DMS53 treated with DMSO at 0.1 percent for 48 hours (cell line): ENCODE measurements around the gene SHROOM2.

ENCODE experiments used
- DNase-seq: peaks from one replicate; lab custom pipeline; 2025; ENCODE audit not compliant: unreplicated experiment; lab: John Stamatoyannopoulos, UW

Gene SHROOM2

DNA sequence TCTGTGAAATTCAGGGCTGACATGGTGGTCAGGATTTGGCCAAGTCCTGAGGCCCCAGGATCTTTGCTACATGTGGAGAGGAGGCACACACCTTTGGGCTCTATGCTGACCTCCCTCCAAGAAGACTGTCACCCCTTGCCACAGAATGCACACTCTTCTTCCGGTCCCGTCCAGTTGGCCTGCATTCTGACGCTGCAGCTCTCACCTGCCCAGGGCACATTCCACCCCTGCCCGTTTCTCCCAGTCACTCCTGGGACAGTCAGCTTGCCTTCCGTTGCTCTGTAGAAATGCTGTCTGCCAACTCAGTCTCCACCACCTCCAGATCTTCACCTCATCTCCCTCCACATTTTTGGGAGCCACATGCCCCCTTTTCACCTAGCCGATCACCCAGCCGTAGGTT is 76.7 kb downstream of the SHROOM2 start:
- no peak for DNase-seq

DNA sequence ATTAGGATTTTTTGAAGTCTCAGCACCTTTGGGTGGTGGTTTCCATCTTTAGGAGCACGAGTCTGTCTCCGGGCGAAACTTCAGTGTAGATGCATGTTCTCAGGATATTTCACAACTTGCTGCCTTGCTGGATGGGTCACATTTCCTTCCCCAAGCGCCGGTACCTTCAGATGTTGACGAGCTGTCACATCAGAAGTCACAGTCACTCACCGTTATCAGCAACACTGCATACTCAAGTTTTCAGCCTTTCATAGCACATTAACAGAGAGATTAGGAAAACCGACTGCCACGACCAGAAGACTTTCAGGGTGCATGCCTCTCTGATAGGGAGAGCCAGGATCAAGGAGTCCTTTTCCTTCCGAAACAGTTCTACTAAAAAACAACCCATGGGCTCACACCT is 77.8 kb downstream of the SHROOM2 start:
- no peak for DNase-seq

DNA sequence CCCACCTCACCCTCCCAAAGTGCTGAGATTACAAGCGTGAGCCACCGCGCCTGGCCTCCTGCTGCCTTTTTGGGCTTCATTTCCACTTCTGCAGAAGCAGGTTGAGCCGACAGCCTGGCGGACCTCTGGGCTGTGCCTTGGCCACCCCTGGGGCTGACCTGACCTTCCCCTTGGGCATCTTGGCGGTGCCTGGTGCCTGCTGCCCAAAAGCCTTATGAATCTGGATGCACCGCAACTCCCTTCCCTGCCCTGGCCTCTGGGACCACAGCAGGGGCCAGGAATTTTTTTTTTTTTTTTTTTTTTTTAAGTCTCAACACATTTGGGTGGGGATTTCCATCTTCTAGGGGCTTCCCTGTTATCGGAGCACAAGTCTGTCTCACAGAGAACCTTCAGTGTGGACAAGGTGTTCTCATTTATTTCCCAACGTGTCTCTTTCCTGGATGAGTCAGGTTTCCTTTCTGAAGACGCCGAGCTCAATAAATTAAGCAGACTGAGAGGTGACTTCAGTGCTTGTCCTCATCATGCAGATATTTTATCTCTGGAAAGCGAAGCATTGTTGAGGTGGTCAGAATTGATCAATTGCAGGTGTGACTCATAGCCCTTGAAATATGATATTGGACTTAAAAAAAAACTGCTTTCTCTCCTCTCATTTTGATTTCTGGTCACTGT is 79.7 kb downstream of the SHROOM2 start:
- no peak for DNase-seq

DNA sequence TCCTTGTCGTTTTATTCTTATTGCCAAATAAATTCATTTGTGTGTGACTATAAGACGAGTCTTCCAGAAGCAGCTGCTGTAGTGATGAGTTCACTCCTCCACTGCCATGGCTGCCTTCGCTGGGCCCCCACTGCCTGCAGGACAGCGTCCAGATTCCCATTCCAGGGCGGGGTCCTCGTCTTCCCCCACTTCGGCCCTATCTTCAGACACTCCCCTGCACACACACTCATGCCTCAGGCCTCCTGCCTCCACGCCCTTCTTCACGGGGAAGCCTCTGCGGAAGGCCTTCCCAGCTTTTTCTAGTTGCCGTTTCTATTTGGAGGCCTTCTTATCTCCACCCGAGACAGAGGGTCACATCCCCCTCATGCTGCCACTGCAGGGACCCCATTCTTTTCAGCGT is 80.4 kb downstream of the SHROOM2 start:
- DNase-seq = no peak

DNA sequence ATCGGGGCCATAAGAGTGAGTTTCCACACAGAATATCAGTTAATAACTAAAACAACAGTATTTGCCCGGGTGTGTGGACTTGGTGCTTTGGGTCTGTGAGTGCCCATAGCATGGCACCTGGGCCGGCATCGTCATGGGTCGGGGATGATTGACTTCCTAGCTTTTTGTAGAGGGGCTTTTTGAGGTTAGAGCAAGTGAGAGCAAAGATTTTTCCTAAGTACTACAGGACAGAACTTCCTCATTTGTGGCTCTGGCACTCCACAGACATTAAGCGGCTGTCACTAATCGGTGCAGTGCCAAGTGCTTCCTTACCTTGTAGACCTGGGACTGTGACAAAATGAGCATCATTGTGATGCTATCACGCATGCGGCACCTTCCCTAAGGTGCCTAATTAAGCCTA is 81.0 kb downstream of the SHROOM2 start:
- DNase-seq = no peak

DNA sequence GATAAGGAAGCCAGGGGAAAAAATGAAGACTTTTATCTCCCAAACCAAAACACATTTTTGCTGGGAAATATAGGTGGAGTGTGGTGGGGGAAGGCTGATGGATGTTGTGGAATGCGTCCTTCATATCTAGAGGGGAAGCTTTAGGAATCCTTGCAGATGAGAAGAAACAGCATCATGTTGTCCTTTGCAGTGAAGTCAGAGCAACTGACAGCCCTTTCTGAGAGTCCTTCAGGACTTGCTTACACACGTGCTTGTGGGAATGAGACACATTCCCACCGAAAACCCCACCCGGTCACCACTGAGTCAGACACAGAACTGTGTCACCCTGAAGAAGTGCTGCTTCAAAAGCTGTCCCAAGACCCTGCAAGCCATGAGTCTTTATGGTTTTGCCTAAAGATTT is 81.5 kb downstream of the SHROOM2 start:
- DNase-seq = no peak

DNA sequence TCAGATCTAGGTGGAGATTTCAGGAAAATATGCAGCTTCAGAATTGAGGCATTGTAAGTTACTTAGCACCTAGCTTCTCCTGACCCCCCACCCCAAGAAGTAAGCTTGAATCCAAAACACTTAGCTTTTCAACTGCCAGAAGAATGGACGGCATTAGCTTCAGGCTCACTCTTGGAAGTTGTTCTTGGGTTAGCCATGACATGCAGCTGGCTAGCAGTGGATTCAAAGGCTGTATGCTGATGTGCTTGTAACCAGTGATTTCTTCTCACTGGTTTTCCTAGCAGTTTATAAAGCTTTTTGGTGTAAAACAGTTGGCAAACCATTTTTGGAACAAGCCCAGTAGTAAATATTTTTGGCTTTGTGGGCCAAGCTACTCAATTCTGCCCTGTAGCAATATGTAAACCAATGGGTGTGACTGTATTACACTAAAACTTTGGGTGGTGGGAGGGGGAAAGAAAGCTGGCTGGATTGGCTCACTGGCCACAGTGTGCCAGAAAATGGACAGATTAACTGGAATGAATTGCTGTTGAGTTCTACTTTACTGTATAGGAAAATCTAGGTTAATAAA is 85.6 kb downstream of the SHROOM2 start:
- DNase-seq = no peak

DNA sequence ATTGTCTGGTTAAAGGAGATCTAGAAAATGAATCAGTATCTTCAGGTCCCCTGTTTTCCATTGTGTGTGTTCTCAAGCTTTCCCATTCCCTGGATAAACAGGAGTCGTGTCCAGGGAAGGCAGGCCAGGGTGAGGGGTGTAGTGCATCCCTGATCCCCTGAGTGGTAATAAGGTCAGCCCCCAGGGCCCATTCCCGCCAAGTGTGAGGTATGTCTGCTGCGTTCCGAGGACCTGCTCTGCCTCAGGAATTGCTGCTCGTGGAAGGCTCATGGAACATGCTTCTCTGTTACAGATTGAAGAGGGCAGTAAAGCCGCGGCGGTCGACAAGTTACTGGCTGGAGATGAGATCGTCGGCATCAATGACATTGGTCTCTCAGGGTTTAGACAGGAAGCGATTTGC is 87.1 kb downstream of the SHROOM2 start:
- DNase-seq = no peak

DNA sequence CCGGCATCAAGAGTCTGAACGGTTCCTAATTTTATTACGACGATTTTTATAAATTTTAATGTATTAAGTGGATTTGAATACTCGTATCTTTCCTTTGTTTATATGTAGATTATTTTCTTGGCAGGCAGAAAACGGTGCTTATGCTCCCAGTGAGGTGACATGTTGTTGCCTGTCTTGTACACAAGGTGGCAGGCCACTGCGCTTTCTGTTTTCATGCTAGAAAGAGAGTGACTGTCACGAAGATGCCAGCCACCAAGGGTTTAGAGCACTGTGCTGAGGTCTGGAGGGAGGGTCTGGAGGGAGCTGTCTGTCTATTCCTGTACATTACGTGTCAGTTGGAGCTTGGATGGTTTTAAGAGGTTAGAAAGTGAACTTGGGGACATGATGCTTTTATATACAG is 87.7 kb downstream of the SHROOM2 start:
- DNase-seq = peak; percentile 14

DNA sequence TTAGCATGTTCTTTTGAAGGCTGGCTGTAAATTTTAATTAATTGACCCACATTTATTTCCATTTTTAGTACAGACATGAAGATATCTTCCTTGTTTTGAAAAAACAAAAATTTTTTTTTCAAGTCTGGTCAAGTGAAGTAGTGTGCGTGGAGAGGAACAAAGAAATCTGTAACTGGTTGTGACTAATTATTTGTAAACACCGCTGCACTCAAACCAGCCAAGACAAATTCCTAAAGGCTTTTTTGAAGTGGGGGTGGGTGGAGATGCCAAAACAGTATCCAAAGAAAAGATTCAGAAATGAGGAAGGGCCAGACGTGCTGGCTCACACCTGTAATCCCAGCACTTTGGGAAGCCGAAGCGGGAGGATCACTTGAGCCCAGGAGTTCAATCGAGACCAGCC is 88.3 kb downstream of the SHROOM2 start:
- no peak for DNase-seq

DNA sequence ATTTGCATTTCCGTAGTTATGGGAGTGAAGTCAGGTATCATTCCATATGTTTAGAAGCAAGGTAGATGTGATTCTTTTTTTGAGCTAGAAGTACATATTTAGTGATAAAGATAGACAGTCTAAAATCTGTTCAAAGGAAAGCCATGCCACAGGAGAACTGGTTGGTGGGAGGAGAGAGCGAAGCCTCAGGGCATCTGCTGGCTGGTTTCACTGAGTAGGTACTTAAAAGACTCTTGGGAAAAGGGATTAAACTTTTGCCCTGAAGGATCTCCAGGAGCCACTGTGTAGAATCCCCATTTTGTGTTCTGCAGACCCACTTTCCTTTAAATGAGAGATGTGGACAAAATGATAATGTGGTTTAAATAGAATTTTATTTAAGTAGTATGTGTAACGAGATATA is 89.6 kb downstream of the SHROOM2 start:
- DNase-seq = no peak

DNA sequence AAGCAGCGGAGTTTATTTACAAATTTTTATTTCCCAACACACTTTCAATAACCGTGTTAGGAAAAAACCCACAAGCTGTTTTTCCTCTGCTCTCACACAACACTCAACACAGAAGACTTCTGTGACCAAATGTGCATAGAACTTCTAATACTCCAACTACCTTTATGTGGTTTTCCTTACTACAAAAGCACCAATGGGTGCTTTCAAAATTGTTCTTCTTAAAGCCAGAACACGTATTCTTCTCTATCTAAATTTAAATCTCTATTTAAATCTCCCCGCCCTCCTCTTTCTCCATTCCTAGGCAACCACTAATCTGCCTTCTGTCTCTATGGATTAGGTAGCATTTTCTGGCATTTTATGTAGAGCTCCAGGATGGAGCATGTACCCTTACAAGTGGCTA is 90.0 kb downstream of the SHROOM2 start:
- no peak for DNase-seq

DNA sequence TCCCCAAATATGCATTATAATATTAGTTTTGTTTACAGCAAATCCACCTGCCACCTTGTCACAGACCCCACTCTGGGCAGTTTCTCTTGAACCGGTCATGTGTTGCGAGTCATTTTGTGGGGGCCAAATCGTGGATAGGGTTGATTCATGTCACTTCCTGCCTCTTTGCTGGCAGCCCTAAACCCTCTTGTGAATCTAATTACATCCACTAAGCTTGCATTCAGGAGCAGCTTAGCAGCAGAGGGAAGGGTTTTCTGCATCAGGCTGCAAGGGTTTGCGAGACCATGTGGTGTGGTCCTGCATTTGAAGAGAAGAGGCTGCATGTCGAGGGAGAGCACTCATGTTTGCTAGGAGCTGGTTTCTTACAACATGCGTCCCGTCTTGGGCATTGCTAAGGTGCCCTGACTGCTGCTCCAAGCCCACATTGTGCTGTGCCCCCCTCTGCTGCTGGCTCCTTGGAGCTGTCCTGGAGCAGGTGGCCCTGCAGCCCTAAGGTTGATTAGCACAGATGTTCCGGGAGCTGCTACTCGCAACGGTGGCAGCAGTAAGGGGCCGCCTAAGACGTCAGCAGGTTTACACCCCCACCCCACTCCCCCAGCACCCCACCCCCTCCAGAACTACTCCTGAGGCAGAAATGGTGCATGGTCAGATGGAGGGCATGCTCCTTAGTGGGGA is 92.1 kb downstream of the SHROOM2 start:
- no peak for DNase-seq

DNA sequence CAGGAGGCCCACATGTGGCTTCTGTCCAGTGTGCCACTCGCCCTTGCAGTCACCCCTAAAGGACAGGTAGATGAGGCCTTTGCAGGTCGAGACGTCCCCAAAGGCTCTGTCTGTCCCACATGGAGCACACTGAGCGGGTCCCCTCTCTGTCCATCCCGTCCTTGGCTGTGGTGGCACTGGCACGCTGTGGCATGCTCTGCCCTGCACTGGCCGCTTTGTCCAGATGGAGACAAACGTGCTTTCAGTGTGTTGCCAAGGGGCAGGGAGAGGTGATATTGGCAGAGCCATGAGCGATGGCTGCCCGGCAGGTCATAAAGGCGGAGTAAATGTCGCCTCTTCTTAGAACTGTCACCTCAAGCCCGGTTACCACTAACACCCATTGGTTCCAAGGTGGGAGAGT is 94.0 kb downstream of the SHROOM2 start:
- DNase-seq = no peak

DNA sequence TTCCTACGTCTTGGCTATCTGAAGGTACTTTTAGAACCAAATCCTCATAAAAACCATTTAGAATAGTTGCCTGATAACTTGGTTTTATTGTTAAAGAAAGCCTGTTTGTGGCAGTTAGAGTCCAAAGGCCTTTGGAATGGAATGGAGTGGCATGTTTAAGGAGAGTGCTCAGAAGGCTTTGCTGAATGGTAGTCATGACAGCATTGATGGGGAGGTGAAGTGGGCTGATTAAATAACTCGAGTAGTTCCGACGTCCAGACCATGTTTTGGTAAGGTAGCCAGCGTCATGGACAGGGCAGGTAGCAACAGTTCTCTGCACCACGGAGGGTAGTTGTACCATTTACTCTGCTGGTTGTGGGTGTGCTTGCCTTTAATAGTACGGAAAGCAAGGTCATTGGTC is 94.6 kb downstream of the SHROOM2 start:
- DNase-seq = no peak

DNA sequence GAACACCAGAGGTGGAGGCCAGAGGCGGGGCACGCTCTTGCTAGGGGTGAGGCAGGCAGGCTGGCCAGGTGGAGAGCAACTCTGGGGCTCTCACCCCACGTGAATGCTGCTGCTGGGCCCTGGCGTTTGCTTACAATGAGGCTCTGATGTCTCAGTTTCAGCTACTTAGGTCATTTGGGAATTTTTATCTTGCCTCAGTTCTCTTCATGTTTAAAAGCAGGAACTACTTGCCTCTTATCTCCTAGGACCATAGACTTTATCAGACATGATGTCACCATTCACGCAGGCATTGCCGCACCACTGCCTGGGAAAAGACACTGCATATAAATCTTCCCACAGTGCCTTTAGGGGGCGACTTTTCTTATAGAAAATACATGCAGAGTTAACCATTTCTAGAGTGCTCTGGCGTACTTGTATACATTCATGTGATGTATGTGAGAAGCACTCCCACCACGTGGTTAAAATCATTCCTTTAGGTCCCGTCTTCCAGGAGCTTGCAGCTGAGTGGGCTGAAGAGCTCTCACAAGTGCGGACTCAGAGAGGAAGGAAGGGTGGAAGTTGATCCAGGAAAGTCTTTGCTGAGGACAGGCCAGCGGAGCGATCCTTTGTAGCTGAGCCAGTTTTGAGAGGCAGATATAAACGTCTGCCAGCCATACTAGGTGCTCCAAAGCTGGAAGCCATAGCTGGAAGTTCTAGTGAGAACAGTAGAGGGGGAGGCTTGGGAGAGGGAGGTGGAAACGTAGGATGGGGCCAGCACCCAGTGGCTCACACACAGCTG is 96.6 kb downstream of the SHROOM2 start:
- DNase-seq = no peak

DNA sequence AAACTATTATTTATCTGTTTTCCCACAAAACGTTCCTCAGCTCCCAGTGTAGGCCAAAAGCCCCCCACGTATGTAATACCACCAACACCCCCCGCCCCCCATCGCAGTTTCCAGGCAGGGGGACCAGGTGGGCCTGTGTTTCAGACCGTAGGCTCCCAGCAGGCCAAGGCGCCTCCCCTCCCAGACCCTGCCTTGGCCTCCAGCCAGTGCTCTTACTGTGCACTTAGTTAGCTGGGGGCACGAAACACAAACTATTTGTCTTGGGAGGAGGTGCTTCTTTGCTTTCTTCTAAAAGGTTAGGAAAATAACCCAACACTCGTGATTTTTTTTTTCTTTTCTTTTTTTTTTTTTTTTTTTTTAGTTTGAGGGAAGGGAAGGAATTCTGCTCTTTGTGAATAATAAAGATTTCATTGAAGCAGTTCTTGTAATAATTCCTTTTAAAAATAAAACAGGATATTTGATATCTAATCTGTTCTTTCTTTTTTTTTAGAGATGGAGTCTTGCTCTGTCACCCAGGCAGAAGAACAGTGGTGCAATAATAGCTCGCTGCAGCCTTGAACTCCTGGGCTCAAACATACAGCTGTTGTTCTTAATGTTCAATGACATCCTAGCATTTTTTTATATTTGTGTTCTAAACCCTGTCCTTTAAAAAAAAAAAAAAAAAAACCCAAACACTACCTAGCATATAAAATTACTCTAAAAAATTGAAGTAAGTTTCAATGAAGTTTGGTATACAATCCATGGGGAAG is 98.0 kb downstream of the SHROOM2 start:
- no peak for DNase-seq

DNA sequence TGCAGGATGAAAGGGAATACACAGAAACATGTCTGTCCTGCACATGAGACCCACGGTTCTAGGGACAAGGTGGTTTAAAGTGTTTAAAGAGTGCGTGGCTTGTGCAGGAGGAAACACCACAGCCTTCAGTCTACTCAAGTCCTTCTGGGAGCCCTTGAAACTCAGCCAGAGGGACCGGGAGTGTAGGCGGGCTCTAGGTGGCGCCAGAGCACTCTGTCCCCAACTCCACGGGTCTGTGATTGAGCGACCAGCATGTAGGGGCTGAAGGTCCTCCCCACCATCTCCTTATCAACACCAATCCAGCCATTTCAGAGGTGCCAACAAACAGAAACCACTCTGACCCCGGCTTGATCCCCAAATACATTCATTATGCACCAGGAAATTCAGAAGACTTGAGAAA is 98.9 kb downstream of the SHROOM2 start:
- DNase-seq = peak; percentile 13

DNA sequence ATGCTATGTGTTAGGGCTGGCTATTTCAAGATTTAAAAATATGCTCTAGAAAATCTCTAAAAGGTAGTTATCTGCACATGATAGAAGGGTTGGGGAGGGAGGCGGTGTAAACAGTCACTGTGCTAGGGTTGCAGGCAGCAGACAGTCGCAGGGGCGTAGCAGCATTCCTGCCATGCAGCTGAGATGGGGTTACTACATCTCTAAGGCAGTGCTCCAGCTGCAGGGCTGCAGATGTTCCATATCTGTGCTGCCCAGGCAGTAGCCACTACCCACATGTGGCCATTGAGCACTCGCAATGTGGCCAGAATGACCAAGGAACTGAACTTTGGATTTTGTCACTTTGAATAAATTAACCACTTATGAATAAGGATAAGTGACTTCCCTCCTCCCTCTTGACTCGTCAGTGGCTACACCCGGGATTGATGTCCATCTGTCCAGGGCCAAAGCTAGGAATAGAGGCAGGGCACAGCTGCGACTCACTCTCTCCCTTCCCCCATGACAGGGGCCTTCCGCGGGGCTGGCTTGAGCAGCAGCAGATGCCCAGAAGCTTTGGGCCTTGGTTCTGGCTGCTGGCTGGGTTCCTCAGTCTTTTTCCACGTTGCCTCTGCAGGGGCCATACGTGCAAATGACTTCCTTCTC is 101.5 kb downstream of the SHROOM2 start:
- no peak for DNase-seq

DNA sequence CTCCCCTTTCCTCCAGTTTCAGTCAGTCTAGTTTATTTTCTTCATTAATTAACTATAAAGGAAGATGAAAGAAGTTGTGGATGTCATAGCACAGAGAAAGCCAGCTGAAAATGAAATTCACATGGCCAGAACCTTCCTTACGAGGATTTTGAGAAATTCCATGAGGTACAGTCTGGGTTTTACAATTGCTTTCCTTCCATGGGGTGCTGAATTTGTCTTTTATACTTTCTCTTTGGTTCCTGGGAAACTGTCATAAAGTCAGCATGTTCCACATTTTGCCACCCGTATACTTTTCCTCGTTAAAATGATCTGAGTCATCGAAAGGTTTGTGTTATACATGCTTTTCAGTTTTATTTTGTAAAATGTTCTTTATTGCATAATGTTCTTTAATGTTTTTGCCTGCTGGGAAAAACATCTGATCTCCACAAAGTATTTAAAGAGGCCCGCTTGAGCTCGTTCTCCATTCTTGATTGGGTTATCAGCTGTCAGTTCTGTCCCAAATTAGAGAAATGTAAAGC is 102.8 kb downstream of the SHROOM2 start:
- DNase-seq = no peak

DNA sequence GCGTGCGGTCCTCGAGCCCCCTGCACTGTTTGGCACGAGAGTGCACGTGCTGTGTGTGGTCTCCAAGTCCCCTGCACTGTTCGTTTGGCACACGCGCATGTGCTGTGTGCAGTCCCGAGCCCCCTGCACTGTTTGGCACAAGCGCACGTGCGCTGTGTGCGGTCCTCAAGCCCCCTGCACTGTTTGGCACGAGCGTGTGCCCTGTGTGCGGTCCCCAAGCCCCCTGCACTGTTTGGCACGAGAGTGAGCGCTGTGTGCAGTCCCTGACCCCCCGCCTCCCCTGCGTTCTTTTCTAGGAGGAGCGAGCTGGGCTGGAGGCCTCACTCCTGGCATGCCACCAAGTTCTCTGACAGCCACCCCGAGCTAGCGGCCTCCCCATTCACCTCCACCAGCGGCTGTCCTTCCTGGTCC is 104.5 kb downstream of the SHROOM2 start:
- no peak for DNase-seq
